HG03442 (cell line): ENCODE data around the gene DHCR24.
"Not testable (repeated sequence)": the region's sequence is repeated elsewhere in the genome, so short reads cannot be mapped to it uniquely, and the experiment has no call there.

Experiments used
- ATAC-seq: cut with Tn5 transposase; IDR thresholded peaks from one replicate; pipeline ENCODE4 v1.9.1; 2021; ENCODE audit warnings: mild to moderate bottlenecking, moderate library complexity; ENCODE audit not compliant: unreplicated experiment

The DHCR24 gene, protein sequence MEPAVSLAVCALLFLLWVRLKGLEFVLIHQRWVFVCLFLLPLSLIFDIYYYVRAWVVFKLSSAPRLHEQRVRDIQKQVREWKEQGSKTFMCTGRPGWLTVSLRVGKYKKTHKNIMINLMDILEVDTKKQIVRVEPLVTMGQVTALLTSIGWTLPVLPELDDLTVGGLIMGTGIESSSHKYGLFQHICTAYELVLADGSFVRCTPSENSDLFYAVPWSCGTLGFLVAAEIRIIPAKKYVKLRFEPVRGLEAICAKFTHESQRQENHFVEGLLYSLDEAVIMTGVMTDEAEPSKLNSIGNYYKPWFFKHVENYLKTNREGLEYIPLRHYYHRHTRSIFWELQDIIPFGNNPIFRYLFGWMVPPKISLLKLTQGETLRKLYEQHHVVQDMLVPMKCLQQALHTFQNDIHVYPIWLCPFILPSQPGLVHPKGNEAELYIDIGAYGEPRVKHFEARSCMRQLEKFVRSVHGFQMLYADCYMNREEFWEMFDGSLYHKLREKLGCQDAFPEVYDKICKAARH

DNA sequence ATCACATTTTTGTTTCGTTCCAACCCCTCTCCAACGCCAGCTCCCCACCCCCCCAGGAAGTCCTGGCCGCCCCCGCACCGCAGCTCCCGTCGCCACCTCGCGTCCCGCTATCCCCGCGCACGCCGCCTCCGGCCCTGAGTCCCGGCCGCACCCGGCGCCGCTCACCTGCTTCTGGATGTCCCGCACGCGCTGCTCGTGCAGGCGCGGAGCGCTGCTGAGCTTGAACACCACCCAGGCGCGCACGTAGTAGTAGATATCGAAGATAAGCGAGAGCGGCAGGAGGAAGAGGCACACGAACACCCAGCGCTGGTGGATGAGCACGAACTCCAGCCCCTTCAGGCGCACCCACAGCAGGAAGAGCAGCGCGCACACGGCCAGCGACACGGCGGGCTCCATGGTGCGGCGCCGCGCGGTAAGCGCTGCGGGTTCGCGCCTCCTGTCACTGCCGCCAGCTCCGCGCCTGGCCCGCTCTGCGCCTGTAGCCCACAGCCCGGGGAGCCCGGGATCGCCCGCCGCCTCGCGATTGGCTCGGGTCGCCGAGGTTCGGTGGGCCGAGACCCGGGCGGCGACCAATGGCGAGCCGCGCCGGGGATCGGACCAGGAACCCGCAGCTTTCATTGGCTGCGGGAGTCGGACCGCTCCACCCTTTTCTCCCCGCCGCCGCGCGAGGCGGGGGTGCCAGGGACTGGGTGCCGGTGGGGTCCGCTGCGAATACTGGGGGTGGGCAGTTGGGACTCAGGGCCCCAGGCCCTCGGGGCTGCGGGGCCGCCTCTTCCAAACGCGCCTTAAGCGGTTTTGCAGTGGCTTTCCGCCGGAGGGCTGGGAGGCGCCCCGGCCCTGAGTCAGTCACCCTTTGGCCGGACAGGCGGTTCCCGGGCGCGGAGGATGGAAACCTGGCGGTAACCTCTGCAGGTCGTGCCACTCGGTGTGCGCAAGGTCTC lies at the start of gene DHCR24:
DHCR24 (minus strand) TSS at position 472 of the 941 bp plus-strand sequence; CDS start at position 396, 76 bp downstream.
- peak; percentile 85 for ATAC-seq

GRCh38 chr1:54936791-54937190 lies 49.8 kb upstream of the DHCR24 start:
- ATAC-seq = no peak

- no peak for ATAC-seq
Measured at GRCh38 chr1:54934869-54935268, 47.9 kb upstream of the DHCR24 start.

DNA sequence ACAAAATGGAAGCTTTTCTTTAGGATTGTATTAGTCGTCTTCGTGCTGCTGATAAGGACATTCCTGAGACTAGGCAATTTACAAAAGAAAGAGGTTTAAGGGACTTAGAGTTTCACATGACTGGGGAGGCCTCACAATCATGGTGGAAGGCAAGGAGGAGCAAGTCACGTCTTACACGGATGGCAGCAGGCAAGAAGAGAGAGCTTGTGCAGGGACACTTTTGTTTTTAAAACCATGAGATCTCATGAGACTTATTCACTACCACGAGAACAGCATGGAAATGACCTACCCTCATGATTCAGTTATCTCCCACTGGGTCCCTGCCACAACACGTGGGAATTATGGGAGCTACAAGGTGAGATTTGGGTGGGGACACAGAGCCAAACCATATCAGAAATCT lies 47.1 kb upstream of the DHCR24 start:
- not testable (repeated sequence) for ATAC-seq

DNA sequence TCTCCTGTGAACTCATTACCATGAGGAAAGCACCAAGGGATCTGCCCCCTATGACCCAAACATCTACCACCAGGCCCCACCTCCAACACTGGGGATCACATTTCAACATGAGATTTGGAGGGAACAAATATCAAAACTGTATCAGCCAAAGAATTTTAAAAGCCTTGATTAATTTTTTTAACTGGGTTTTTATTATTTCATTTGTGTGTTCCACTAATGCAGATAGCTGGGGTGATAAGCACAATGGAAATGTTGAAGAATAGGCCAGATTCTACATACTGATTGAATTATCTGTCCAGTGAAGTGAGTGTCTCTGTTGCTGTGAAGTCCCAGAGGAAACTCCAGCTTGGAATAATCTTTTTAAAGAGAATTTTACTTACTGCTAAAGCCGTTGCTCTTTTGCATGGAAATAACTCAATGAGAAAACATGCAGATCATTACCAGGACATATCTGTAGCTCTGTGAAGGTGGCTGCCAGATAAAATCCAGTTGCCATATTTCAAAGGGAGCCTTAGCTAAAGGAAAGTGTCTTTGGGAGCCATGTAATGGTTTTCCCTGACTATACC lies 44.4 kb upstream of the DHCR24 start:
- ATAC-seq = no peak

DNA sequence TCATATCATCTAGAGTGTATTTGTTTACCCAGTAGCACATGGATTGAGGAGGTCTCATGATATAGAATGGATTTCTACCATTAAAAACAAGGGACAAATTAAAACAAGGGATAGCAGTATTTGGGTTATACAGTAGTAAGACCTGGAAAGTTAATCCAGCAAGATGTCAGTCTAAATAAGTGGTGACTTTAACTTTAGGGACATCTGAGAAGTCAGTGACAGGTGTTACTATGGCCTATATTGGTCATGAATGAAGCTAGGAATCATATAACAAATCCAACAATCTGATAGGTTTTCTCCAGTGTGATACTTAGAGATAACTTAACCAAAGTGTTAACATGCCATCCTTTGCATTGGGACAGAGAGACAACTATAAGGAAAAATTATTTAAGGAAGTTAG lies 42.7 kb upstream of the DHCR24 start:
- no peak for ATAC-seq

- no peak for ATAC-seq
Measured at GRCh38 chr1:54928327-54928726, 41.3 kb upstream of the DHCR24 start.

DNA sequence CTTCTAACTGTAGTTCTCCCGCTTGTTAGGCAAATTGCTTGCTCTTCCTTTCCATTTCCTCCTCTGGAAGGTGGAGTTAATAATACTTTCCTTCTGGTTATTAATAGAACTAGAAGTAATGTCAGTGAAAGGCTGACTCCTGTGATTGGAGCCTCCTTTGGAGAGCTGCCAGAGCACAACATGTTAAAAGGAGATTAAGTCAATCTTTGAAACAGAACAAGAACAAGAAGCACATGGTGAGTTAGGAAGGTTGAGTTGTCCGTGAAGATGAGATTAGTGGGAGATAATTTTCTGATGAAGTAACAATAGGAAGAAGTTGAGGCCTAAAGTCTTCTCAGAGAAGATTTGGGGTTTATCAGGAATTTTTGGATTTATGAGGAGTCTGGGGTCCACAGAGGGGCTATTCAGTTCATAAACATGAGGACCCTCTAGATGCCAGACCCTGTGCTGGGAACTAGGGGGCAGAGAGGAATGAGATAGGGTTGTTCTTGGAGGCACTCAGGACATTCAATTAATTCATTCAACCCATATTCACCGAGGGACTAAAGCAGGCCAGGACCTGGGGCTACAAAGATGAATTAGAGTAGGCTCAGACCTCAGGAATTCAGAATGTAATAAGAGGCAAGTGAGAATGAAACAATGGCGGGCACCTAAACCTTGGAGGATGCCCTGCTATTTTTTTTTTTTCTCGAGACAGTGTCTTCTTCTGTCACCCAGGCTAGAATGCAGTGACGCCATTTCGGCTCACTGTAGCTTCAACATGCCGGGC lies 40.7 kb upstream of the DHCR24 start:
- ATAC-seq = no peak

DNA sequence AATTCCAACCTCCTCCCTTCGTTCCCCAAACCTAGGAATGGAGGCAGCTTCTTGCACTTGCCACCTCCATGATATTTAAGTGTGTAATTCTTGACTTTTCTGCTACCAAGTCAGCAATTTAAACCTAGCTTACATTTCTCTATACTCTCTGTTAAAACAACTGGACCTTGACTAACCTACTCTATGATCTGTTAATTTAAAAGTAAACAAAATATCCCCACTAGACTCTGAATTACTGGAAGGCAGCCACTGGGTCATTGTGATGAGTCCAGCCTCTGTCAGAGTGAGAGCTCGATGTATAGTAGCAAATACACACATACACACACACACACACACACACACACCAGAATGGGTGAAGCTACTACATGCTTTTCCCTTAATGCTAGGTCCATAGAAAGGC lies 40.0 kb upstream of the DHCR24 start:
- ATAC-seq = no peak

DNA sequence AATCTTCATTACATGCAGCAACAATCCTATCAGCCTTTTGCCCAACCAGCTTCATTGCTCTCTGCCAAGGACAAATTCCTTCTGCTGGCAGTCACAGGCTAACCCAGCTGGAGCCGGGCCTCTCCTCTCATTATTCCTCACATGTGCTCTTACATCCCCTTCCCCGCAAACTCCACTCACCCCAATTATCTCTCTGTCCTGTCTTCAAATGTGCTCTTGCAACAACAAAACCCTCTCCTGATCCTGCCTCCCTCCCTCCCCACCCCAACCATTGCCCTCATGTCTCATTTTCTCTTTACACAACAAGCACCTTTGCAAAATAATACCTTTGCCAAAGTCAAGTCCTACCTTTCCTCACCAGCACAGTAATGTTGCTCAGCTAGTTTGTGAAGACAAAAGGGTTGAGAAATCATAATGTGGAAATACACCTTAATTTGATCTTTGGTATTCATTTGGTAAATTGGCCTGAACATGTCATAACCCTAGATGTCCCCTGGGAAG lies 36.0 kb upstream of the DHCR24 start:
- ATAC-seq = no peak

DNA sequence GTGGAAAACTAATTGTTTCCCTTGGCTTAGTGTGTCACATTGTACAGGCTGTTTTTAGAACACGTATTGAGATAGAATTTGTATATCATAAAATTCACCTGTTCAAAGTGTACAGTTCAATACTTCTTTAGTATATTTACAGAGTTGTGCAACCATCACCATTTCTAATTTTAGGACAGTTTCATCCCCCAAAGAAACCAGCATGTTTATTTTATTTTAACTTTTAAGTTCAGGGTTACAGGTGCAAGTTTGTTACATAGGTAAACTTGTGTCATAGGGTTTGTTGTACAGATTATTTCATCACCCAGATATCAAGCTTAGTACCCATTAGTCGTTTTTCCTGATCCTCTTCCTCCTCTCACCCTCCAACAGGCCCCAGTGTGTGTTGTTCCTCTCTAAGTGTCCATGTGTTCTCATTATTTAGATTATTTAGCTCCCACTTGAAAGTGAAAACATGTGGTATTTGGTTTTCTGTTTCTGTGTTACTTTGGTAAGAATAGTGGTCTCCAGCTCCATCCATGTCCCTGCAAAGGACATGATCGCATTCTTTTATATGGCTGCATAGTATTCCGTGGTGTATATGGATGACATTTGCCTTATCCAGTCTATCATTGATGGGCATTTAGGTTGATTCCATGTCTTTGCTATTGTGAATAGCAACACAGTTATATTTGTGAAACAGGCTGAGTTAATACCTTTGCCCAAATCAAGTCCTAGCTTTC lies 35.2 kb upstream of the DHCR24 start:
- ATAC-seq = no peak

DNA sequence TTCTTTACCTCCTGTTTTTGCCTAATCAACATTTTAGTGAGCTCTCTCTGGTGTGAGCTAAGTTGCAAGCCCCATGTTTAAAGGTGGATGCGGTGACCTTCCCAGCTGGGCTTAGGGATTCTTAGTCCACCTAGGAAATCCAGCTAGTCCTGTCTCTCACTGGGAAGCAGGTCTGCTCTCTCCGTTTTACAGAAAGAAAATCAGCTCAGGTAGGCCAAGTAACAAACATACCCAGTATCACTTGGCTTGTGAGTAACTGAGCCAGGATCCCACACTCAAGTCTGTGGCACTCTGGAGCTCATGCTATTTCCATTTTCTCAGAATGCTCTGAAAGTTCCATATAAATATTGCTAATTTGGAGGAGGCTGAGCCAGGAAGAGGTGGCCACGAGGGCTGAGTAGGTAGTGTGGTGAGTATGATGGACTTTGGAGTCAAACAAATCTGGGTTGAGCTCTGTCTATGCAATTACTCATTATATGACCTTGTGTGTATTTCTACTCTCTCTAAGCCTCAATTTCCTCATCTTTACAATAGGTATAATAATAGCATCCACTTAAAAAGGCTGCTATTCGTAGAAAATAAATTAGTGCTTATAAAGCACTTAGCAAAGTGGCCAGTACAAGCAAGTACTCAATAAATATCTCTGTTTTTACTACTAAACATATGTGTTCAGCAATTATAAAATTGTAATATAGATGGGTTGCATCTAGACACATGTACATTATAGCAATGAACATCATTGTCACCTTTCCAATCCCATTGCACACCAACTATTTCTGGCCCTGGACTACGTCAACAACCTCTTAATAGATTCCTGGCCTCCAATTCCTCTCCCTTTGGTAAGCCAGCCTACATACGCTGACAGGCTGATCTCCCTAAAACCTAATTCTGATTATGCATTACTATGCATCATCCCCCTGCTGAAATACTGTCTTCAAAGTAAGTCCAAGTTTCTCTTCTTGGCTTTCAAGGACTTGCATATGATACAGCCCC lies 32.7 kb upstream of the DHCR24 start:
- no peak for ATAC-seq

GRCh38 chr1:54911076-54911475 lies 24.1 kb upstream of the DHCR24 start:
- not testable (repeated sequence) for ATAC-seq

DNA sequence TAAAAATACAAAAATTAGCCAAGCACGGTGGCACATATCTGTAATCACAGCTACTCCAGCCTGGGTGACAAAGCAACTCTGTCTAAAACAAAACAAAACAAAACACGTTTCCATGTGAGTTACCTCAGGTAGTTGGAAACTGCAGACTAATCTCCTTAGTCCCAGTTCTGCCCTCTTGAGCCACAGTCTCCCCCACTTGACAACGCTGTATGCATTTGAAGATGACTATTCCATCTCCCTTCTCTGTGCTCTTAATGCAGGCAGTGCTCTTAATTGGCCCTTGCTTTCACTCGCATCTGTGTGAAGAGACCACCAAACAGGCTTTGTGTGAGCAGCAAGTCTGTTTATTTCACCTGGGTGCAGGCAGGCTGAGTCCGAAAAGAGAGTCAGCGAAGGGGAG lies 19.6 kb upstream of the DHCR24 start:
- ATAC-seq = no peak

DNA sequence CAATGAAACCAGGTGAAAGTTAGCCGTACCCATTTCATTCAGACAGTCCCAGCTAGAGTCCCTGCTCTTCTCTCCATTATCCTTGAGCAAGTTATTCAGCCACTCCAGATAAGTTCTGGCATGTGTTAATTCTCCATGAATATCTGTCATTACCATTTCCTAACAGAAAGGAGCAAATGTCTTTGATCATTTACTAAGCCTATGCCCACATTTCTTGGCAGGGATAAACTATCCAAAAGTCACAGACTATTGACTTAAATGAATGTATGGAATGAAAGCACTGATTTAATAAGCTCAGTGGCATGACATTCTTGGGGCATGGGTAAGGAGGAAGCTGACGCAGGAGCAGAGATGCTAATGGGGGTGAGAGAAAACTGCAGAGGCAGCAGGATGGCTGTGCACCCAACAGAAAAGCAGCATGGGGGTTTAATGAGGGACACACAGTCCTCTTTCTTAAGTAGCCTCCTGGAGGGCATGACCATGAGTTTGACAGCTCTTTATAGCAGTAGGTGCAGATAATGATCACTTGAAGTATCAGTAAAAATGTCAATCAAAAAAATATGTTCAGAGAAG lies 17.6 kb upstream of the DHCR24 start:
- ATAC-seq = no peak

DNA sequence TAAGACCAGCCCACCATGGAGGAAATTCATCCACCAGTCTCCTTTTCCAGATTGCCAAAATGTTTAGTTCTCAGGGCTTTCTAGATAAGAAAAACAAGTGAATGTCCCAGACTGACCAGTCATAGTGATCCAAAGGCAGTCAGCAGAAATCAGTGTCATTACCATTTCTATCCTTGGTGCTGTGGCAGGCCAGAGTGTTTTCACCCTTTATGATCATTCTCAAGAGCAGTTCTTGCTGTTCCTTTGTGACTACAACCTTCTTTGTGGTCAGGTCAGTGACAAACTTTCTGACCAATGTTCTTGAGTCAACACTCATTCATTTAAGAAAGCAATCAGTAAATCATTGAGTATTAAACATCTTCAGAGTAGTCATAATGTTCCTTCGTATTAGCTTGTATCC lies 7.3 kb upstream of the DHCR24 start:
- ATAC-seq = no peak

DNA sequence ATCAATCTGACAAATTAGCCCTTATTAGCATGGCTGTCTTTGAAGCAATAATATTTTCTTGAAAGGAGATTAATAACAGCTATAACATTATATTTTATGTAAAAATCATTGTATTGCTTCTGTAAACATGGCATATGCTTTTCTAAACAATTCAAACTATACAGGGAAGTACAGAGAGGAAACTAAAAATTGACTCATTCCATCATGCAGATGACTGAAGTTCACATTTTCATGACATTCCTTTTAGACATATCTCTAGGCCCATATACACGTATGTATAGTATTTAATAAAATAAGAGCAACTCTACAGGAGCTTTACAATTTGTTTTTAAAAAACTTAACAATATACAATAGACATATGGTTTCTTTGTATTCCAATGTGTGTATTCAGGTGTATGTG lies 5.6 kb upstream of the DHCR24 start:
- no peak for ATAC-seq

DNA sequence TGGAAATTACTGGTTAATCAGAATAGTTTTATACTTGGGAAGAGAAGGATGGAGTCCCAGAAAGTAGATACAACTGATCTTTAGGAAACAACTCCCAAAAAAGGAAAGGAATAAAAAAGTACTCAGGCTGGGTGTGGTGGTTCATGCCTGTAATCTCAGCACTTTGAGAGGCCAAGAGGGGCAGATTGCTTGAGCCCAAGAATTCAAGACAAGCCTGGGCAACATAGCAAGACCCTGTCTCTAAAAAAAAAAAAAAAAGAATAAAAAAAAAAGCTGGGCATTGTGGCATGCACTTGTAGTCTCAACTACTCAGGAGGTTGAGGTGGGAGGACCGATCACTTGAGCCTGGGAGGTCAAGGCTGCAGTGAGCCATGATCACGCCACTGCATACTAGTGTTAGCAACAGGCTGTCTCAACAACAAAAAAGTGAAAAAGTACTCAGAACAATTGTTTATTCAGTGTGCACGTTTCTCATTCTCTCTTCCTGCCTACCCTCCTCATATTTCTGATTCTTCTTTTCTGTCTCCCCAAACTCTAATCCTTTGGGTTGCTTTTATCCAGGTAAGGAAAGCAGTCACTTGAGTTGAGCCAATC lies 2.2 kb upstream of the DHCR24 start:
- no peak for ATAC-seq
